Activated CD8-positive, alpha-beta memory T cell treated with anti-CD3 and anti-CD28 coated beads, Interleukin-2, amount 50 U/mL, for 4 hours (primary cell): ENCODE measurements around the gene RAB11FIP4.
A peak's percentile ranks its signal among the peaks of the same experiment; 100 is the strongest.

Source experiments
- DNase-seq: peaks from one replicate; pipeline ENCODE4 v3.0.0-alpha.2; 2020

RAB11FIP4 gene

DNA sequence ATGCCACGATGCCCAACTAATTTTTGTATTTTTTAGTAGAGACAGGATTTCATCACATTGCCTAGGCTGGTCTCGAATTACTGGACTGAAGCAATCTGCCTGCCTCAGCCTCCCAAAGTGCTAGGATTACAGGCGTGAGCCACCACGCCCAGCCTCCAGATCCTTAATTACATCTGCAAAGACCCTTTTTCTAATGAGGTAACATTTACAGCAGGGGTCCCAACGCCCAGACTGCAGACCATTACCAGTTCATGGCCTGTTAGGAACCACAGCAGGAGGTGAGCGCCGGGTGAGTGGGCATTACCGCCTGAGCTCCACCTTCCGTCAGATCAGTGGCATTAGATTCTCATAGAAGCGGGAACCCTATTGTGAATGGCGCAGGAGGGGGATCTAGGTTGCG lies 4.0 kb upstream of the RAB11FIP4 start:
- DNase-seq: no peak

DNA sequence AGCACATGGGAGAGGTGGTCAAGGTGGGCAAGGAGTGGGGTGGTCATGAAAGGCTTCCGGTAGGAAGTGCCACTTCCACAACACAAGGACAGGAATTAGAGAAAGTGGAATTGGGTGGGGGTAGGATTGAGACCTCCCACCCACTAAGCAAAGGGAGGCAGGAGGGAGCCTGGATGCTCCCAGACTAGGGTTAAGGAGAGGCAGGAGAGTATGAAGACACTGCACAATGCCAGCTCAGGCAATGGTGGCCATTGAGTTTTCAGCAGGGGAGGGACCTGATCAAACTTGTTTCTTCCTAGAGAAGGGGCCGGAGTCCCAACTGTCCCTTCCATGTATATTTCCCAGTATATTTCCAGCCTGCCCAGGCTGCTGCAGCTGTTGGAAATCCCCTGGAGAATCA lies 3.1 kb upstream of the RAB11FIP4 start:
- DNase-seq: no peak

DNA sequence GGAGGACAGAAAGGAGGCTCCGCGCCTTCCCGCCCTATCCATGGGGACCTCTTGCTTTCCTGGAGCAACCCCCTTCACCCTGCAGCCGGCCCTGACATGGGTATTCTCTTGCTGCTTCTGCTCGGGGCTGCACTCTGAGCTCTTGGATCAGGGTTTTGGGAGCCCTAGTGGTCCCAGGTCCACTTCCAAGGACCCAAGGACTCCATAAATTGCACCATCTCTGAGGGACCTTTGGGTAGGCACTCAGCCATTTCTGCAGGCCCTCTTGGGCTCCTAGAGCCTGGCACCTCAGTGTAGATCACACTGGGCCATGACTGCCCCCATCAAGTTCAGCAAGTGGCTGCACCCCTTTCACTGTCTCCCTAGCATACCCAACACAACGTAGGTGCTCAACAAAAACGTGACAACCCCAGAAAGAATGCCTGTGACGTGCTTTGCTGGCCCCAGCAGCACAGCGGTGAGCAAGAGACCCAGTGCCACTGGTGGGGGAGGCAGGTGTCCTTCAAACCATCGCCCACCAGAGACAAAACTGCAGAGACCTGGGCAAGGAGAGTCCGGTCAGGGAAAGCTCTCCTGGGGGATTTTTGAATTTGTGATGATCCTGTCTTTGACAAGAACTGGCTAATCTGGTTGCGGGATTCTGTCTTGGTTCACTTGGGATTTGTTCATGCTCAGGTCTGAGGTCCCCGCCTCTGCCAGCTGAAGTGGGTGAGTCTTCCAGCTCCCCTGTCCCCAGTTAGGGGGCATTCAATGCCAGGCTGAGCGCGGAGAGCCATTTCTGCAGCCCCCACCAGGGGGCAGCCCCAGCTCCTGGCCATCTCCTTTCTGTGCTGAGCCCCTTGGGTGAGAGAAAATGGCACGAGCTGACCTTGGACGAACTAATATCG lies 2.5 kb upstream of the RAB11FIP4 start:
- DNase-seq: peak; percentile 55

DNA sequence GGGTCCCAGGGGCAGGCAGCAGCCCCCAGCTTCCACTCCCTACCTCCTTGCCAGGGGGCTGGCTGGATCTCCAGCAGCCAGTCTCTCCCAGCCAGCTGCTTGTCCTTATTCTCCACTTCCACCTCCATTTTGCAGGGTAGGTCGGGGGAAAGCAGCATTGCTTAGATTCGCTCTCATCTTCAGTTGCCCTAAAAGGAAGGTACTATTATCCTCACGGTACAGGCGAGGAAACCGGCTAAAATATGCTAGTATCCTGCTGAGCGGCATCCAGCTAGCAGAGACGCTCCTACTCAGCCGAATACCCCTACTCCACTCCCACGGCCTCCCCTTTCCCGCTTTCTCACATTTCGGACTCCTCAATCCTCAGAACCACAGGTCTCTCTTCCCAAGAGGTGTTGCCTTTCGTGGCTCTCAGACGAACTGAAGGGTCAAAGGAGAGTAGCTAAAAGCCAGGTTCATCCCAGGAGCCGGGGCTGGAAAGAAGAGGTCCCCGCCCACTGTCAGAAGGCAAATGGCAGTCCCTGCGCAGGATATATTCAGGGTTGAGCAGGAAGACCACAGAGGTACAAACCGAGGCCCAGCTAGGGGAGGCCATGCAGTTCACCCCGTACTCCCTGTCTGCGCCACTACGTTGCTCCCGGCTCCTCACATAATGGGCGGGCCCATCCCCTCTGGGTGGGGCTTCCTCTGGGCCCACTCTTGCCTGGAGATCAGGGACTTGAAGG lies 1.7 kb upstream of the RAB11FIP4 start:
- DNase-seq: no peak

DNA sequence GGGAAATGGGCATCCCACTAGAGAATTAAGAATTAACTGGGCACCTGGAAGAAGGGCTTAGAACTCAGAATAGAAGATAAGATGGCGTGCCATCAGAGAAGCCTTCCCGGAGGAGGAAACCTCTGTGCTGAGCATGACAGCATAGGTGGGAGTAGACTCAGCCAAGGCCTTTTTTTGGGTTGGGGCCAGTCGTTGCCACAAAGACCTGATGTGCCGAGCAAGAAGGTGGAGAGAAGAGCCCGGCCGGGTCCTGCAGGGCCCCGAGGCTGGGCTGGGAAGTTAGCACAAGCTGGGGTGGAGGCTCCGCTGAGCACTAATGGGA lies 1.1 kb upstream of the RAB11FIP4 start:
- DNase-seq: no peak

DNA sequence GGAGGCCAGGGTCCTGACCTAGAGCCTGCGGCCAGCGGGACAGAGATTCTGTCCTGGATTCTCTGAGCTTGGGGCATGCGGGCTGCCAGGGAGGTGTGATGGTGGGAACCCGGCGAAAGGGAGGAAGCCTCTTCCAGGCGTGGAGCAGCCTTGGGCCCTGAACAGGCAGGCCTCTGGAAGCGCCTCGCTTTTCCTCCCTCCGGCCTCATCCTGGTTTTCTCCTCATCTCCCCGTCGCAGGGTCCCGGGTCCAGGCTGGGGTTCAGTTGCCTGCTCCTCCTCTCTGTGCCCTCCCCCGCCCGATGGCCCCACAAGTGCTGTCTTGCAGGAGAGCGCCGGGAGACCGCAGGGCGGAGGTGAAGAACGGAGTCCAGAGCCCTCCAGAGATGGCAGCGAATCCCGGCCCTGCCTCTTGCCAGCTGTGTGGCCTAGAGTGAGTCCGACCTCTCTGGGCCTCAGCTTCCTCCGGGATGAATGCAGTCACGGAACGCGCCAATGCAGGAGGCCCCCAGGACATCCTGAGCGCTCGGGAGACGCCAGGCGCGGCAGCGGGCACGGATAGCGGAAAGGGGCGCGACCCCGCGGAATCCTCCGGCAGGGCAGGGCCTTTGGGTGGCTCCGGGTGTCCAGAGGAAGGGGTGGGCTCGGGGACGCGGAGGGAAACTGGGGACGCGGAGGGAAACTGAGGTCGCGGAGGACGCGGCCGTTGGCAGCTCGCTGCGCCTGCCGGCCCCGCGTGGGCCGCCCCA lies 553 bp upstream of the RAB11FIP4 start:
- no peak for DNase-seq

DNA sequence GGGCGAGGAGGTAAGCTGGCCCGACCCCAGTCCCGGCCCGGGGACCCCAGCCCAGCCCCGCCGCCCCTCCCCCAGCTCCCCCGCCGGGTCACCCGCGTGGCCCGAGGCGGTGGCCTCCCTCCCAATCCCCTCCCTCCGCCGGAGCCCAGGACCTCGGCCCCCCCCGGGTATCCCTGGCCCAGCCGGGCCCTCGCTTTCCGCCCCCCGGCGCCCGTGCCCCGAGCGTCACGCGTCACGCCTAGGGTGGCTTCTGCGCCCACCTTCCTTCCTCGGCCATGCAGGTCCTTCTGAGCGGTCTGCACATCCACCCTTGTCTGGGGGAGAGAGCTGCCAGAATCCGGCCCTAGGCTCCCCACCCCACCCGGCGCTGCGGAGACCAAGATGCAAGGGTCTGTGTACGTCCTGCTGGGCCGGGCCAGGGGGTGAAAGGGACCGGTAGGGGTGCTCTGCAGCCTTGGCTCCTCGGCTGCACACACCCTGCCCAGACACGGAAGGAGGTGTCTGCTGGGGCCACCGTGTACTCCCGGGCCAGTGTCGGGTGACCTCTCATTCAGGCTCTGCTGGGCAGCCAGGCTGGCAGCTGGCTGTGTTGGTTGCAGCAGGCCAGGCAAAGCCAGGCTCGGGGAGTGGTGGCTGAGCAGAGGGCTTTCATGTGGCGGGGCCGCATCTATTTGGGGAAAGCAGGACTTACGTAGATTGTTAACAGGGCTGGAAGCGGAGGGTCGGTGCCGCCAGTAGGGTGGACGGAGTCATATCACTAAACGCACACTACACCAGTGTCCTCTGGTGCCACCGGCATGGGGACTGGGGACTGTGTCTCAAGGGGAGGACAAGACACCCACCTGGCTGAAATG lies 754 bp downstream of the RAB11FIP4 start:
- no peak for DNase-seq

DNA sequence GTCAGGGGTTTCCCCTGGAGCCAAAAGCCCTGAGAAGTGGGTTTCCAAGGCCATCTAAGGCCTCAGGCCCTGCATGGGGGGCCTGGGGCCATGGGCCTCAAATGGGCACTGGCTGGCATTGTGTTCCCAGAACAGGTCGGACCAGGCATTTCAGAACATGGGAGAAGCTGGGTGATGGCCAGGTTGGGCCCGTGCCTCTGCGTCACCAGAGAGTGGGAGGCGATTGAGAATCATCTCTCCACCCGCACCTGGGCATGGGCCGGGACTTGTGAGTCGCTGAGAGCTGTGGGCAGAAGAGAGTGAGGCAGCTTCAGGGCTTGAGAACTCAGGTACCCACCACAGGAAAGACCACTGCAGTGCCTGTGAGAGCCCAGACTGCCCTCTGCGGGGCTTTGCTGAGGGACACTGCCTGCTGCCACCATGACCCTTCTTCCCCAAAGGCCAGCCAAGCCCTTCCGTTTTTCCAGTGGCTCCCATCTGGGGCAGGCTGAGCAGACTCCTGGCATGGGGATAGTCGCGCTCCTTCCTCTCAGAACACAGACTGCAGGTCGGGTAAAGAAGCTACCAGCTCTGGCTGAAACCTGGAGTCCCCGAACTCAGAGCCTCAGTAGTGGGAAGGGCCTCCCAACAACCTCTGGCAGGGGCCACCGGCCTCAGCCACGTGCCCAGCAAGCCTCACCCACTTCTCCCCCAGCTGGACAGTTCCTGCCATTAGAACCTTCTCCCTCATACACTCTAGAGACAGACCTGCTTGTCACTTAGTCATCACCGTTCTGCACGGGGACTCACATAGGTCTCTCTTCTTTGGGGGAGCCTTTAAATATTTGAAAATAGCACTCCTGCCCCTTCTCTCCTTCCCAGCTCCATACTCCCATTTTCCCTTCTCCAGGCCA lies 1.6 kb downstream of the RAB11FIP4 start:
- DNase-seq: no peak

DNA sequence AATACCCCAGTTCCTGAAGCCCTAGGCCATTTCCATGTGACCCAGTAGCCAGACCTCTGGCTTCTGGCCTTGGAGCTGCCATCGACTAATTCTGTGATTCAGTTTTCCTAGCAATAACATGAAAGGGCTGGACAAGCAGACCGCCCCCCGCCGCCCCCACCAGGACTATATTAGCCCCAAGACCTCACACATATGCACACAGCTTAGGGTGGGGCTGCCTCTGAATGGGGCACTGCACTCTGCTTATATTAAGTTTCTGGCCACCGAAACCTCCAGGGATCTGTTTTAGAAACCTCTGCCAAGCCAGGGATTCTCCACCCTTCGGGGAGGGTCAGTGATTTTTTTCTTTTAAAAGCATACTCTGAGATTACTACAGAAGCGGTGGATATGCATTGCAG lies 2.3 kb downstream of the RAB11FIP4 start:
- no peak for DNase-seq

DNA sequence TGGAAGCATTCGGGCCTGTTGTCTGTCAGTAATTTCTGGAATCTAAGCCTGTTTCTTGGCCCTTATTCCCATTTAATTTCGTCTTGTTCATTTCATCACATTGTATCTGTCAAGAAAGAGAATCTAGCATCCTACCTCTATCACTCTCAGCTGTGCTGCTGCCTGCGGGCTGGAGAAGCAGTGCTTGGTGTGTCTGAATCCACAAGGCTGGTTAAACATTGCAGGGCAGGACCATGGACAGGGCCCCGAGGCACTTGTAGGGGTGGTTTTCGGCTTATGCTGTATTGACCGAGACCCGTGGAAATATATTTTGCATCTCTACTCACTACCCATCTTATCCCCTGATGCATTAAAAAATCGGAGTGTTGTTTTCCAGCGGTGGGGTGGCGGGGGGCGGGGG lies 3.1 kb downstream of the RAB11FIP4 start:
- DNase-seq: no peak

DNA sequence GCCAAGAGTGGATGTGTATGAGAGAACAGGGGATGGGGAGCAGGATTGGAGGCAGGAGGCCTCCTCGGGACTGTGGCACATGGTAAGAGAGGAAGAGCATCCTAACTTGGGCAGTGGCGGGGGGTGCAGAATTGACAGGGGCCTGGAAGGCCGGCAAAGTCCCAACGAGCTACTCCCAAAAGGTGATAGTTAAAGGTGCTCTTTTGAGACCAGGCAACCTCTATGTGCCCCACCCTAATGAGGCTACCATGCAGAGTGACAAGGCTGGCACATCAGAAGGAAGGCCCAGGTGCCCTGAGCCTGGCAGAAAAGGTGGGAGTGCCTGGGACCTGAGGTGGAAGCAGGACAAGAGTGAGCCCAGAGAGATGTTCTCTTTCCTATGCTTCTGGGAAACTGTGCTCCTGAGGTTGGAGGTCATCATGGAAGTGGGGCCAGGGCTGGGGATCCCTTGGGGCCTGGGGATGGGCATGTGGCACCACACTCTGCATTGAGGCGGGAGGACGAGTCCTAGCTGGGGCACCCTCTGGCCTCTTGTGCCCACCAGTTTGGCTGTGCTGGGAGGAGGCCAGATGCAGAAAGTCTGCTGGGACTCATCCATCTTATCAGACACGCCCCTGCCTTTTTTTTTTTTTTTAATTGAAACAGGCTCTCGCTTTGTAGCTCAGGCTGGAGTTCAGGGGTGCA lies 5.9 kb downstream of the RAB11FIP4 start:
- no peak for DNase-seq

DNA sequence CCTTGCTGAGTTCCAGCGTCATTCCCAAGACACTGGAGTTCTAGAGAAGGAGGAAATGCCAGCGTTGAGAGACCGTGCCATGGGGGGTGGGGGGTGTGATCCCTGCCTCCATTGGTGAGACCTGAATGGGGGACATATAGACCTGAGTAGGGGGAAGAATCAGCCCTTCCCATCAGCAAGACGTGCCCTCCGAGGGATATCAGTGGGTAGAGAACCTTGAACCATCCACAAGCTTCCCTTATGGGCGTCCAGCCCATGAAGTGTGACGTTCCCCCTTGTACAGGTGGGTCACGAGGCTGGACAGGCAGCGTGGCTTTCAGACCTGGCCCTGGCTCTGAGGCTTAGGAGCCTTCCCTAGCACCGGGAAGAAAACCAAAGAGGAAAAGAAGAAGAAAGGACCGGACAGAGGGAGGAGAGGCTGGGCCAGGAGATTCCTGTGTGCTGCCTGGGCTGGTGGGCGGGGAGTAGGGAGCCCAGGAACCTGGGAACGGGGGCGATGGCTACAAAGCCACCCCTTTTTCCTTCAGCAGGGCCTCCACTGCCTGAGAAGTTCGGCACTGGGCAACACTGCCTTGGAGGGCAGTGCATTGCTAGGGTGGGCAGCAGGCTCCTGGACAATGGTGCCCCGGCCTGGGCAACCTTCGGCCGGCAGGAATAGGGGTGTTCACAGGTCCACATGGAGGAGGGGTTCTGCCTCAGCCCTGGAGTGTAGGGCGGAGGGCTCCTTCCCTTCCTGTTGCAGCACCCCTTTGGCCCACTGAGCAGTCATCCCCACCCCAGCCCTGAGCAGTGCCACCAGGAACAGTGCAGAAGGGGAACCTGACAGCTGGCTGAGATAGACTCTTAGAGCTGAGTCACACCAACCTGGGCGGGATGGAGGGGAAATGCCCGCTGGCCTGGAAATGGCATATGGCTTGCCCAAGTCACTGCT lies 7.2 kb downstream of the RAB11FIP4 start:
- DNase-seq: no peak

DNA sequence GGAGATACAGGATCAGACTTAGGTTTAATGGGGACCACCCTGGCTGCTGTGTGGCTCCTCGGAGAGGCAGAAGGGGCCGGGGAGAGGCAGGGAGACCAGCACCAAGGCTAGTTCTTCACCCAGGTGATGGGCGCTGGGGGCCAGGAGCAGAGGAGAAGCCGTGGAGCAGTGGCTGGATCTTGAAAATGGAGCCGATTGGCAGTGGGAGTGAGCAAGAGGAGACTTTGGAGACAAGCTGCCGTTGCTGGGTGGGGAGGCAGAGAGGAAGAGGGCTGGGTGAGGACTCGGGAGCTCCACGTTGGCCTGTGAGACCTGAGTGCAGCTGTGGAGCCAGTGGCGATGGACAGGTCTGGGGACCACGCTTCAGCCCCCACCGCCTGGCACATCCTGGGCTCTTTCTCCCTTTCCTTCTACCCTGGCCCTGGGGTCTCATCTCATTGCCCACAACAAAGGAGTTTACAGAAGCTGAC lies 9.0 kb downstream of the RAB11FIP4 start:
- no peak for DNase-seq

DNA sequence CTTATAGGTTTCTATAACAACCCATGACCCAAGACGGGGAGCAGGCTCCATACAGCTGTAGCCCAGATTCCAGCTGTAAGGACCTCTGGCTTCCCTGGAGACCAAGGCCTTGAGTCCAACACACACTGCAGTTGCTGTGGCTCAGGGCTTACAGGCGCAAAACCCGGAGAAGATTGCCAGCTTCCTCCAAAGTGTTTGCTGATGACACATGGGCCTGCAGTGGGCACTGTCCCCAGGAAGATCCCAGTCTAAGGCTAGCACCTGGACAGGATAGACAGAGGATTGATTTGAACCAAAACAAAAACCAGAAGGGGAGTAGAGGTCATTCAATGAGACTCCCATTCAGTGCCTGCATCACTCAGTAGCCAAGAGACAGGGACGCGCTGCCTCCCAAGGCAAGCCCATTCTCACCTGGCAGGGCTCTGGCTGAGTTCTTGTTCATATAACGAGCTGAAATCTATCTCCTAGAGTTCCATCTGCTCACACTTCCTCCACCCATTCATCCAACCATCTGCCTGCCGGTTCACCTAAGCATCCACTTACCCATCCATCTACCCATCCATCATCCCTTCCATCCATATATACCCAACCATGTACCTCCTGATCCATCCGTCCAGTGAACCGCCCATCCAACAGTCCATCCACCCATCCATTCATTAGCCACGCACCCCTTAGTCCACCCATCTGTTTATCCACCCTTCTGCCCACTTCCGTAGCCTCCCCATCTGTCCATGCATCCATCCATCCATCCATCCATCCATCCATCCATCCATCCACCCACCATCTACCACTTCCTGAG lies 10.2 kb downstream of the RAB11FIP4 start:
- DNase-seq: no peak

DNA sequence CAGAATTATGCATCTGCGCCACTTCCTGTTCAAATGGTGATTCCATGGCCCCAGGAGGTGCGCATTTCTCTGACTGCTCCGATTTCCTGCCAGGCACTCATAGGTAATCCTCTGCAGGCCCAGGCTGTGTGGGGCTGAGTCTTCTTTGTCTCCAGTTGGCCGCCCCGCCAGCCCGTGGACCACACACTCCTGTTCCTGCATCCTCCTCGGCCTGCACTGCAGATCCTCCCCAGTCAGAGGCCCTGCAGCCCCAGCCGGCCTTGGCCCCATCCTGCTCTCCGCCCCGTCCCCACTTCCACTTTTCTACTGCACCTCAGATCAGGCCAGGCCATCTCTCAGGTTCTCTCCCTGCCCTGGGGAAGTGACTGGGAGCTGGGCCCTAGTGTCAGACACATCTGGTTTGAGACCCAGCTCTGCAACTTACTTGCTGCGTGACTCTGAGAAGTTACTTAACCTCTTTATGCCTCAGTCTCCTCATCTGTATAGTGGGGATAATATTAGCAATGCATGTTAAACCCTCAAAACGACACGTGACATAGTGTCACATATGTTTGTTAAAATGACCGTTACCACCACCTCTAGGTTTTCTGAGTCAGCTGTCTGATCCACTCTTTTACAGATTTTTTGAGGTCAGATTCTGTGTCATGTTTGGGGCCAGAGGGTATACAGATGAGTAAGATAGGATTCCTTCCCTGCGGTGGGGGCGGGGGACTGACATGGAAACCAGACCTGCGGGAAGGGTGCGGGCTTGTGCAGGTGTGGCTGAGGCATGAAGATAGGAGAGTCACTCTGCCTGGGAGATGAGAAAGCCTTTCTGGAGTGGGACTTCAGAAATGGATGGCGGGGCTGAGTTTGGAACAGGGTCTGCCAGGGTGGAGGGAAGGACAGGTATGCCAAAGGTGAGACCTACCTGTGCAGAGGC lies 12.8 kb downstream of the RAB11FIP4 start:
- no peak for DNase-seq

DNA sequence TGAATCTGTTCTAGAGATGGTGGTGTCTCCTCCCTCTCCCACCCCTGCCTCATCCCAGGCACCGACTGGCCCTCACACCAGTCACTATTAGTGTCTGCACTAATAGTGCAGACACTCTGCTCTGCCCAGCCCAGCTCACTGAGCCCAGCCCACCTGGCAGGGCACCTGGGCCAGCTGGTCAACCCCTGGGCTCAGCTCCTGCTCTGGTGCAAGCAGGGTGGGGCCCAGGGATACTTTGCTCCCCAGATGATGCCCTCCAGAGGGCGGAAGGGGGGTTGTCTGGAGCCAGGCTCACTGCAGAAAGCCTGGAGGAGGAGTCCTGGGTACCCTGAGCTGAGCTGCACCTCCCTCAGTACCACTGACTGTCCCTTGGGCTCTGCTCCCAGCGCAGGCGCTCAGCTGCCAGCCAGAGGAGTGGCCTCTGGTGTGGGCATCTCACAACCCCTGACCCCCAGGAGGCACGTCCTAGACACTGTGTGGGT lies 14.5 kb downstream of the RAB11FIP4 start:
- no peak for DNase-seq

DNA sequence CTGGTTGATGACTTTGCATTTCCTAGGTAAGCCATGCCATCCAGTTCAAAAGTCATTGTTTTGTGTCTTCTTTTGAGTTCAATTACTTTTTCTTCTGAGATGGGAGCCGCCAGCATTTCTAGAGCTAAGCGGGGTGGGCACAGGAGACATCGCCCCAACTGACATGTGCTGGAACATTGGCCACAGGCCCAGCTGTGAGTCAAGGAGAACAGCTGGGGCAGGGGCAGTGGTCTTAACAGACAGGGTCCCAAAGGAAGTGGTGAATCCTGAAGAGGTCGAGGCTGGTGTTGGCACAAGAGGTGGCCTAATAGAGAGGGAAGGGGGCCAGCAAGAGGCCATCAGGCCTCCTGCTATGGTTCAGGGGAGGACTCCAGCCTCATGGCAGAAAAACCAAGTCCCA lies 17.1 kb downstream of the RAB11FIP4 start:
- DNase-seq: no peak
